H1 (cell line): ENCODE results near the gene LAMA4. TPM values are rescaled to one million over a fixed set of nuclear protein-coding genes. Genes with fewer than 3 reads are reported as not detected.

ENCODE experiments used
- CTCF ChIA-PET: fragments of 300-600 bp; sonication (Branson Sonifier 250); formaldehyde crosslinking; loops from one replicate; lab custom pipeline; 2021; ENCODE audit not compliant: partially characterized antibody; lab: Charles Lee
- POLR2A ChIA-PET: fragments of 300-600 bp; sonication (Branson Sonifier 250); formaldehyde crosslinking; loops from one replicate; lab custom pipeline; 2021; ENCODE audit warnings: inconsistent platforms; ENCODE audit not compliant: partially characterized antibody; lab: Charles Lee
- DNase-seq, 2 experiments: peaks; one replicate each; pipeline versions ENCODE4 v3.0.0 to v3.0.0-alpha.2; 2010 to 2022; ENCODE audit warnings: low spot score in 2 of 2, low read depth in 1 of 2, mixed read lengths in 1 of 2
- FAIRE-seq: peaks from 2 replicates; lab custom pipeline; 2011; peaks lifted over from hg19 to GRCh38; lab: Jason Lieb, UNC
- H2AFZ ChIP-seq: 2 replicates; pipeline ENCODE4 v1.8.1; 2012; ENCODE audit warnings: low read length, inconsistent platforms
- H2AK5ac ChIP-seq: 2 replicates; pipeline ENCODE4 v1.6.1; 2013; ENCODE audit warnings: low read depth, low read length
- H2BK120ac ChIP-seq: replicated peaks from 2 replicates; pipeline ENCODE3; 2013; ENCODE audit warnings: low read depth, low read length, inconsistent platforms
- H2BK12ac ChIP-seq: 2 replicates; pipeline ENCODE4 v1.6.1; 2013; ENCODE audit warnings: low read depth, low read length
- H2BK15ac ChIP-seq: 2 replicates; pipeline ENCODE4 v1.6.1; 2013; ENCODE audit warnings: low read length
- H2BK20ac ChIP-seq: 2 replicates; pipeline ENCODE4 v1.6.1; 2013; ENCODE audit warnings: low read length
- H2BK5ac ChIP-seq: 2 replicates; pipeline ENCODE4 v1.6.1; 2013; ENCODE audit warnings: low read depth, low read length
- H3K14ac ChIP-seq: 2 replicates; pipeline ENCODE4 v1.6.1; 2013; ENCODE audit warnings: inconsistent platforms; ENCODE audit not compliant: insufficient read length
- H3K18ac ChIP-seq: 2 replicates; pipeline ENCODE4 v1.6.1; 2013; ENCODE audit warnings: low read length; ENCODE audit errors: extremely low read depth
- H3K23ac ChIP-seq: 2 replicates; pipeline ENCODE4 v1.6.1; 2013; ENCODE audit warnings: inconsistent platforms; ENCODE audit not compliant: insufficient read length
- H3K23me2 ChIP-seq: 2 replicates; pipeline ENCODE4 v1.6.1; 2013; ENCODE audit warnings: low read depth, low read length
- H3K27ac ChIP-seq: 2 replicates; pipeline ENCODE4 v1.6.1; 2011; ENCODE audit warnings: low read depth, low read length, inconsistent platforms
- H3K27me3 ChIP-seq, 4 experiments: replicated peaks in 1 of 4; 1 replicate in 1 of 4; 2 replicates in 3 of 4; pipeline versions ENCODE4 v1.6.1 to v1.8.1; 2011 to 2013; ENCODE audit warnings: low read length in 3 of 4, mild to moderate bottlenecking in 3 of 4, inconsistent platforms in 2 of 4, mixed read lengths in 2 of 4, moderate library complexity in 1 of 4; ENCODE audit not compliant: control insufficient read depth in 3 of 4, insufficient read depth in 3 of 4; ENCODE audit errors: extremely low read depth in 1 of 4
- H3K36me3 ChIP-seq, 4 experiments: 2 replicates each; pipeline versions ENCODE4 v1.6.1 to v1.8.1; 2011 to 2013; ENCODE audit warnings: mild to moderate bottlenecking in 4 of 4, low read length in 3 of 4, moderate library complexity in 2 of 4, control low read depth in 1 of 4, inconsistent platforms in 1 of 4; ENCODE audit not compliant: insufficient read depth in 4 of 4, control insufficient read depth in 2 of 4
- H3K4ac ChIP-seq: replicated peaks from 2 replicates; pipeline ENCODE3; 2013; ENCODE audit warnings: low read length, low read depth, mixed read lengths, inconsistent platforms; ENCODE audit not compliant: insufficient read length
- H3K4me1 ChIP-seq, 4 experiments: replicated peaks in 1 of 4; 1 replicate in 1 of 4; 2 replicates in 3 of 4; pipeline versions ENCODE4 v1.6.1 to v1.8.1; 2011 to 2013; ENCODE audit warnings: low read length in 3 of 4, inconsistent platforms in 2 of 4, mixed read lengths in 1 of 4; ENCODE audit not compliant: insufficient read depth in 4 of 4, control insufficient read depth in 3 of 4
- H3K4me2 ChIP-seq, 2 experiments: 2 replicates each; pipeline versions ENCODE4 v1.6.1 to v1.8.1; 2011 to 2013; ENCODE audit warnings: low read depth in 2 of 2, low read length in 2 of 2, control low read depth in 1 of 2, inconsistent platforms in 1 of 2, mild to moderate bottlenecking in 1 of 2; ENCODE audit not compliant: insufficient read depth in 1 of 2
- H3K4me3 ChIP-seq, 4 experiments: fragments of 200-600, 300-600 bp in 1 of 4; sonication (generic), shearing (Covaris generic), sonication (Bioruptor Twin) in 1 of 4; 2 replicates each; pipeline versions ENCODE4 v1.5.1 to v1.8.1; 2011 to 2016; ENCODE audit warnings: low read length in 4 of 4, low read depth in 3 of 4, control low read depth in 2 of 4, inconsistent platforms in 2 of 4, mild to moderate bottlenecking in 2 of 4, mixed read lengths in 1 of 4, moderate library complexity in 1 of 4; ENCODE audit not compliant: insufficient read depth in 2 of 4; ENCODE audit errors: extremely low read depth in 1 of 4
- H3K56ac ChIP-seq: replicated peaks from 2 replicates; pipeline ENCODE3; 2013; ENCODE audit warnings: low read depth, mild to moderate bottlenecking, mixed read lengths, low read length, inconsistent platforms; ENCODE audit not compliant: insufficient read length
- H3K79me1 ChIP-seq: 2 replicates; pipeline ENCODE4 v1.6.1; 2013; ENCODE audit warnings: low read depth, low read length, control low read depth
- H3K79me2 ChIP-seq, 2 experiments: 2 replicates each; pipeline versions ENCODE4 v1.6.1 to v1.8.1; 2012 to 2013; ENCODE audit warnings: low read length in 2 of 2, mild to moderate bottlenecking in 2 of 2, inconsistent platforms in 1 of 2; ENCODE audit not compliant: insufficient read depth in 2 of 2, control insufficient read depth in 1 of 2
- H3K9ac ChIP-seq, 4 experiments: replicated peaks in 1 of 4; 1 replicate in 1 of 4; 2 replicates in 3 of 4; pipeline versions ENCODE4 v1.6.1 to v1.8.1; 2011 to 2013; ENCODE audit warnings: low read depth in 3 of 4, low read length in 3 of 4, control low read depth in 2 of 4, mild to moderate bottlenecking in 2 of 4, moderate library complexity in 2 of 4, inconsistent platforms in 1 of 4; ENCODE audit errors: extremely low read depth in 1 of 4
- H3K9me3 ChIP-seq, 2 experiments: 2 replicates each; pipeline versions ENCODE4 v1.6.1 to v1.8.1; 2012 to 2013; ENCODE audit warnings: mild to moderate bottlenecking in 2 of 2, moderate library complexity in 2 of 2, control low read depth in 1 of 2, inconsistent platforms in 1 of 2, low read depth in 1 of 2, low read length in 1 of 2, mixed read lengths in 1 of 2; ENCODE audit not compliant: insufficient read depth in 2 of 2
- H4K20me1 ChIP-seq, 2 experiments: replicated peaks in 1 of 2; 2 replicates each; pipeline versions ENCODE3 to v1.8.1; 2011 to 2013; ENCODE audit warnings: inconsistent platforms in 2 of 2, low read length in 2 of 2, mild to moderate bottlenecking in 1 of 2; ENCODE audit not compliant: insufficient read depth in 2 of 2, control insufficient read depth in 1 of 2
- H4K5ac ChIP-seq: 2 replicates; pipeline ENCODE4 v1.6.1; 2013; ENCODE audit warnings: low read length, low read depth, mixed read lengths, inconsistent platforms; ENCODE audit not compliant: insufficient read length
- H4K8ac ChIP-seq: 2 replicates; pipeline ENCODE4 v1.8.0; 2013; ENCODE audit warnings: mild to moderate bottlenecking, moderate library complexity, low read length, inconsistent platforms; ENCODE audit not compliant: insufficient read depth; ENCODE audit errors: extremely low read depth
- H4K91ac ChIP-seq: replicated peaks from 2 replicates; pipeline ENCODE3; 2013; ENCODE audit warnings: low read length, mixed read lengths, inconsistent platforms; ENCODE audit not compliant: insufficient read length
- CHD2 ChIP-seq: IDR thresholded peaks from 2 replicates; pipeline ENCODE4 v1.6.1; 2012; ENCODE audit warnings: low read length, improper control_type of control experiment
- EP300 ChIP-seq, 2 experiments: IDR thresholded peaks; 1 replicate in 1 of 2; 2 replicates in 1 of 2; pipeline ENCODE4 v1.6.1; 2011 to 2012; ENCODE audit warnings: low read depth in 2 of 2, low read length in 2 of 2, mild to moderate bottlenecking in 2 of 2, borderline replicate concordance in 1 of 2, inconsistent platforms in 1 of 2, moderate library complexity in 1 of 2
- NANOG ChIP-seq: IDR thresholded peaks from 2 replicates; pipeline ENCODE4 v1.6.1; 2011; ENCODE audit warnings: low read length, low read depth, mild to moderate bottlenecking, inconsistent platforms; ENCODE audit not compliant: insufficient read depth, poor library complexity, severe bottlenecking
- WGBS, 2 experiments: shearing (Covaris generic) in 1 of 2; methylation state at CpG; one replicate each; pipeline versions ENCODE4 v1.1.6 to v1.1.7; 2013 to 2015; ENCODE audit warnings: low lambda C conversion rate in 2 of 2, mixed read lengths in 2 of 2, inconsistent platforms in 1 of 2, low coverage in 1 of 2, missing lambda C conversion rate in 1 of 2; ENCODE audit not compliant: insufficient replicate concordance in 2 of 2, insufficient coverage in 1 of 2, insufficient read length in 1 of 2; ENCODE audit errors: extremely low coverage in 1 of 2, missing lambda C conversion rate in 1 of 2; 5-methylcytosine and 5-hydroxymethylcytosine counted together
- polyA plus RNA-seq, 7 experiments: library from polyadenylated mRNA; depleted of rRNA in 3 of 7; stranded (reverse) in 5 of 7; unstranded in 2 of 7; fragments of >200 nt in 5 of 7; fragments of 200-250 nt in 2 of 7; gene quantifications; 1 replicate in 5 of 7; 2 replicates in 1 of 7; 4 replicates in 1 of 7; pipeline versions ENCODE4 v1.2.1 to v1.2.3, GENCODE V29; 2011 to 2013; ENCODE audit warnings: missing spikeins in 2 of 7, mixed read lengths in 2 of 7
- total RNA-seq: library from RNA; stranded (reverse); fragmentation: NEBNext Ultra II Directional; extraction: Animal tissue kit (Norgen Biotek cat#: 25700); gene quantifications from 2 replicates; pipeline ENCODE4 v1.2.1, GENCODE V29; 2021

The LAMA4 gene
- total and polyA plus RNA-seq, 2 of the 8 experiments (the other 6 are each of a cell fraction or from before 2014, with no cell fraction given), result 0.95 to 1.5 TPM

DNA sequence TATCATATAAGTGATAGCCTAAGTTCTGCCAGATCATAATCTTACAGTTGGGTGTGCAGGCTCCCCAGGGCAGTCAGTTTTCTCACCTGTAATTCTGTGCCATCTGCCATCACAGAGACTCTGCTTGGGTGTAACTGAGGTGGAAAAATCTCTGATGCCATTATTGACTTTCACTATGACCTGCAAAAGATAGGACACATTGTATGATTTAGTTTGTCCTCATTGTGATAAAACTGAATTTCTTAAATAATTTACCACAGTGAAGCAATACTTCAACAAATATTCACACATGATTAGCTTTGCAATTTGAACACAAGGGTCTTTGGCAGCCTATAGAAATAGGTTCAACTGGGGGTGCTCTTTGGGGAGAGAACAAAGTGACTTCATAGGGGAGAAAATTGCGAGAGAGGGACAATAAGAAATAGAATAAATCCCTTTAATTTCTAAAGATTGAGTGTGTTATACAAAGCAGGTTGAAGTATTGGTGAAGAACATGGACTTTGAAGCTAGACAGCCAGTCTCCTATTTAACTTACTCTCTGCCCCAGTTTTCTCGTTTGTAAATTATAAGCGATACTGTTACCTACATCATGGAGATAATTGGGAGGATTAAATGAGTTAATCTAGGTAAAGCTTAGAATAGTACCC lies 139.7 kb downstream of the LAMA4 start:
- Histone ChIP-seq H4K20me1 (no peaks in the 10 kb centered on the region), H3K56ac (no peak overlapping the region), H3K14ac (no peak overlapping the region), H2BK120ac (no peak overlapping the region), H3K18ac (no peak overlapping the region), H2BK5ac (no peak overlapping the region), H3K23me2 (no peaks in the 10 kb centered on the region), H4K5ac (no peak overlapping the region), H3K79me1 (no peaks in the 10 kb centered on the region), H2BK12ac (no peak overlapping the region), H3K27me3 (no peaks in the 10 kb centered on the region), H3K27ac (no peak overlapping the region), H3K36me3 (no peaks in the 10 kb centered on the region), H3K4me3 (no peak overlapping the region), H3K9me3 (no peaks in the 10 kb centered on the region), H2BK15ac (no peak overlapping the region), H3K9ac (no peak overlapping the region), H2BK20ac (no peak overlapping the region), H4K8ac (no peak overlapping the region), H3K4me1 (no peaks in the 10 kb centered on the region), H3K4ac (no peak overlapping the region), H3K79me2 (no peaks in the 10 kb centered on the region), H3K23ac (no peak overlapping the region), H2AFZ (no peak overlapping the region), H3K4me2 (no peak overlapping the region), H4K91ac (no peak overlapping the region), H2AK5ac (no peak overlapping the region)
- DNase-seq (no peak), FAIRE-seq (no peak)
- ChIA-PET POLR2A (no interaction called here), CTCF (interaction anchor here (0.7 to 1.2 kb wide), 2 partner anchors 205 to 408 kb away, joined by 3 read pairs; no protein-coding TSS in a partner anchor)
- no peak for TF ChIP-seq CHD2
- no peak for TF ChIP-seq EP300 (IDR thresholded peaks at IDR 0.05; ENCODE audit: borderline replicate concordance in 1 of 2, low read depth in 2 of 2, low read length in 2 of 2)
- TF ChIP-seq NANOG, result no peak
- 95% methylated on average over 3 of the region's 3 CpGs; no CpG with 5 or more reads in 1 of the 2 experiments for WGBS, 2 experiments
